HG03457 (cell line): Measurements from ENCODE around the gene PRPF4.
A peak's percentile ranks its signal among the peaks of the same experiment; 100 is the strongest.

Experiments
- ATAC-seq: cut with Tn5 transposase; IDR thresholded peaks from one replicate; pipeline ENCODE4 v1.9.1; 2021; ENCODE audit warnings: moderate number of reproducible peaks; ENCODE audit not compliant: unreplicated experiment

PRPF4 gene

DNA sequence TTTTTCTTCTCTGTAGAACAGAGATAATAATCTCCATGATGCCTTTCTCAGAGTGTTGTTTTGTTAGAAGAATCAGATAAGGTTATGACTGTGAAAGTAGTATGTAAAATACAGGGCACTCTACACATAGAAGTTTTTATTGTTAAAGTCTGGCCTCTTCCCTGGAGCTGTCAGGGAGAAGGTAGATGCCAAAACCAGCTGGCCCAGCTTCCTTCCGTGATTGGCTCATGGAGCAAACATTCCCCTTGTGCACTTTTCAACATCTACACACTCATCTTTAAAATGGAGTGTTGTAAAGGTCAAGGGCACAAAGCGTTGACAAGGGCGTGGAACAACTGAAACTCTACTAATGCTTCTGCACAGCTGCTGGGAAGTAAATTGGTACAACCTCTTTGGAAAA, 35.1 kb downstream of the PRPF4 start:
- ATAC-seq: no peak

DNA sequence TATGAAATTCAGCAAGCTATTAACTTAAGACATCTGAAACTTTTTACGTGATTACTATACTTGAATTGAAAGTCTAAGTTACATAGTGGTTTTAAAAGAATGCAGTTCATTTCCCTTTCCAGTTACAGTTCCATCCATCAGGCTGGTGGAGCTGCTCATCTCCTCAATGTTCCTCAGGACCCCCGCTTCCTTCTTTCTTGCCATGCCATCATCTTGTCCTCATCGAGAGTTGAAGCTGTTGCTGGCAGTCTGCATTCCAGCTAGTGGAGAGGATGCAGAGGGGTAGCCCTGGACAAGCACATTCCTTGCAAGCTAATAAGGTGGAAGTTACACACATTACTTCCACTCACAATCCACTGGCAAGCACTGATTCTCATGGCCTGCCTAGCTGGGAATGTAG, 36.5 kb downstream of the PRPF4 start:
- no peak for ATAC-seq

DNA sequence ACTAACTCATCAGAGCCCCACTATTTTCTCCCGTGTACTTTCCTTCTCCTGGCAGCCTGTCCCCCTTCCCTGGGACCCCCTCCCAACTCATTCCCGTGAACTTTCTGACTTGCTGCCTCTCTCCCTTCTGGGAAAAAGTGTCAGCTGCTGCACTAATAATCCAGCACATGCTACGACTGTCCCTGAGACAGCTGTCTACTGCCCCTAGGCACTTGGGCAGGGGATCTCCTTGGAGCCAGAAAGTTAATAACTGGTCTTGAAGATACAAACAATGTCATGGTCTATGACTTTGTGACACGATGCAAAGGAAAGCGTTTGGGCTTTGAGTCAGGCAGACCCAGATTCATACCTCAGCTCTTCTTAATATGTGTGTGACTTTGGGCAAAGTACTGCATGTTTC, 37.8 kb downstream of the PRPF4 start:
- ATAC-seq: no peak

DNA sequence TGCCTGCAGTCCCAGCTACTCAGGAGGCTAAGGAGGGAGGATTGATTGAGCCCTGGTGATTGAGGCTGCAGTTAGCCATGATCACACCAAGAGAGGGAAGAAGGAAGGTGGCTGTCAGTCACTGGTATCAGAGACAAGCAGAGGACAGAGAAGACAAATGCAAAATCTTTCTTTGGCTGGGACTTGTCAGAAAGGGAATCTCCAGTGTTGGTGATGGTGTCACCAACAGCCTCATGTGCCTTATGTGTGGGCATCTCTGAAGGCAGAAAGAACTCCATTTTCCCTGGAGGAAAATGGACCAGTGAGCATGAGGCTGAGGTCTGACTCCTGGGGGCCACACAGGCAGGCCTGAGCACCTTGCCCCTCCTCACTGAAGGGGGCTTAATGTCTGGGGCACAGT, 39.8 kb downstream of the PRPF4 start:
- ATAC-seq: no peak

DNA sequence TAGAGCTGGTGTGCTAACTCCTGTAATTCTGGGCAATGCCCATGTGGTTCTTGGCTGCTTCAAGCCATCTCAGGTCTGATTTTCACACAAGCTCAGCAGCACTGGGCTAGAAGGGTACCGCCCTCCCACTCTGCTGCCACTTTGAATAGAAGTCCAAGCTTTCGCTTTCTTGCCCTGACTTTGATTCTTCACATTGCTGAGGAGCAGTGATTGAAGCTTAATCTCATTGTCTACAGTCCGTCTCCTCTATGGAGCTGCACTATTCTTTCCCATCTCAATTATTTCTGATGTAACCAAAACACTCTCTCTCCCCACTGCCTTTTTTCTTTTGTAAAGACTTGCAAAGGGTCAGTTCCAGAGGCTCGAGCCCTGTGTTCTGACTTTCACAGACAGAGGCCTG, 40.6 kb downstream of the PRPF4 start:
- ATAC-seq: no peak

DNA sequence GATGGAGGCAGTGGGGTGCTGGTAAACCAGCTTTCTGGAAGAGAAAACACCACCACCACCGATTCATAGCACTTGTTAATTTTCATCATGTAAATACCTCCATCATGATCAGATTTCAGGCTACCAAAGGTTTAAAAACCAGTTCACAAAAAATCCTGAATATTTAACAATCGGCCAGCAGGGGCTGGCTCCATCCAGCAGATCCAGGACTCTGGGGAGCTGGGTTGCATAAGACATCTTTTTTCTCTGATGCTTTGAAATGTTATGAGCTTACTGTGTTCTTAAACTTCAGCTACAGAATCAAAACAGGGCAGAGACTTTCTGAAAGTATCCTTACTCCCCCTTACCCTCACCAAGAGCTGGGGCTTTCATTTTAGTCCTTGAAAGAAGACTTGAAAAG, 42.3 kb downstream of the PRPF4 start:
- no peak for ATAC-seq

DNA sequence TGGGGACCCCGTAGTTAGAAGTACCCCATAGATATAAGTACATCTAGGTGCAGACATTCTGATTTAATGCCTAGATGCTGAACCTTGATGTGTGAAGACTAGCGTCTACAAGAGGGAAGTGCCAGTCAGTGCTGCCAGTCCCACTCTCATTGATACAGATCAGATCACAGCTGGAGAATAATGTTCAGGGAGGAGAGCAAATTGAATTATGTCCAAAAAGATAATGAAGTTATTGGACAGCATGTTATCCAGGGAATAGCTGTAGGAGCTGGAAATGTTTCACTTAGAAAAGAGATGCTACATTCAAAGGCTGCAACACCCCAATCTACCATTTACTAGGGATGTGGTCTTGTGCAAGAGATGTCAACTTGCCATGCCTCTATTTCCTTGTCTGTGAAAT, 43.6 kb downstream of the PRPF4 start:
- ATAC-seq: no peak

DNA sequence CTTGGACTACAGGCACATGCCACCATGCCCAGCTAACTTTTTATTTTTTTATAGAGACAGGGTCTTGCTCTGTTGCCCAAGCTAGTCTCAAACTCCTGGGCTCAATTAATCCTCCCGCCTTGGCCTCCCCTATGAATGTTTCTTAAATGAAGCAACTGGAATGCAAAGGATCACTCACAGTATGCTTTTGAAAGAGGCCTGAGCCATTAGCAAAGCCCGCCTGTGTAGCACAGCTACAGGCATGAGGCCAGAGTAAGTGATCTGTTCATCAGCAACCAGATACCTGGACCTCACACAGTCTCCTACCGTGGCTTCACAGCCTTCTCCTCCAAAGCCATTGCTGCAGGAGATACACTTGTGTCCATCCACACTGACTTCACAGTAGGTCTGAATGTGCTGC, 44.6 kb downstream of the PRPF4 start:
- no peak for ATAC-seq

DNA sequence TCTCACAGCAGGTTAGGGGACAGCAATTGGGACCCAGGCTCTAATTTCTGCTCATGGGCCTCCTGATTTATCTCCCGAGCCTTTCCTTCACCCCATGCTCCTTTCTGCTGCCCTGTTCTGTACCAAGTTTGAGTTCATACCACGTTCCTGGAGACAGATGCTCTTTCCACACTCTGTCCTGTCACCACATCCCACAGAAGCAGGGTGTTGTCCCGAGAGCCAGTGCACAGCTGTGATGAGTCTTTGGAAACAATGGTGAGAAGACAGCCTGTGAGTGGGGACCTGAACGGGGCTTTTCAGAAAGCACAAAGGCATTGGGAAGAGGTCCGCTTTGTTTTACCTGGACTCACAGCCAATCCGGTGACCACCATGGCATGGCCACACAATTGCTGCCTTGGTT, 47.2 kb downstream of the PRPF4 start:
- no peak for ATAC-seq

DNA sequence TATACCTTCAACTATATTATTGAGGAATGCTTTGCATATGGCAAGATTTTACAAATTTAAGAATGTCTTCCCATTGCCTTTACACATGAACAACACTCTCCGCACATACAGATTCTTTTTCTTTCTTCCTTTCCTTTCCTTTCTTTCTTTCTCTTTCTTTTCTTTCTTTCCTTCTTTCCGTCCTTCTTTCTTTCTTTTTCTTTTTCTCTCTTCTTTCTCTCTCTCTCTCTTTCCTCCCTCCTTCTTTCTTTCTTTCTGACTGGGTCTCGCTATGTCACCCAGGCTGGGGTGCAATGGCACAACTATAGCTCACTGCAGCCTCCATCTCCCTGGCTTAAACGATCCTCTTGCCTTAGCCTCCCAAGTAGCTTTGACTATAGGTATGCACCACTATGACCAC, 50.8 kb downstream of the PRPF4 start:
- ATAC-seq: no peak

DNA sequence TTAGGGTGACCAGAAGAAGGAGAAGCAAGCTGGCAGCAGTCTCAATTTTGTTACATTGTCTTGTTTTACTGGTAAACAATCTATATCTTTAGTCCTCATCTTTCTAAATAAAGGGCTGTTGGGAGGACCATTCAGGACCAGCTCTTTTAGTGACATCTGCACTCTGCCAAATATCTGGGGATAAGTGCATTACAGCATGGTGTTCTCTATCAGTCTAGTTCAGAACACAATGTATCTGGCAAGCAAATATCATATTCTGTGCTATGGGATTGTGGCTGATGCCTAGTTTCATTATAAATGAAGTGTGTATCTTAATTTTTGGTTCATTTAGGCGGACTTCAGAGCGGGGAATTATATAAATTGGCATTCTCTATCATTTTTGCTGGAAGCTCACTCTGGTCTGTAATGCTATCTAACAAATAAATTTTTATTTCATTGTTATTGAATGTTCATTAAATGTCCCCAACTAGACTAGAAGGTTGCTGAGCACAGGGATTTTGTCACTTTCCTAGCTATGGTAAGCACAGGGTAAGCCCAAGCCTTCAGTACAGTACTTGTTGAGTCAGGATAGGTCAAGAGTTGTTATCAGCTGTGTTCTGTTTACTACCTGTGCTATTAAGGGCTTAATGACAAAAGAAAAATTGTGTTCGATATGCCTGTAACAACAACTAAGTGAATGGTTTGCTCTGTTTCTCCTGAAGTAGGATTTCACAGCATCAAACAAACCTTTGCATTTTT, 52.8 kb downstream of the PRPF4 start:
- ATAC-seq: no peak

DNA sequence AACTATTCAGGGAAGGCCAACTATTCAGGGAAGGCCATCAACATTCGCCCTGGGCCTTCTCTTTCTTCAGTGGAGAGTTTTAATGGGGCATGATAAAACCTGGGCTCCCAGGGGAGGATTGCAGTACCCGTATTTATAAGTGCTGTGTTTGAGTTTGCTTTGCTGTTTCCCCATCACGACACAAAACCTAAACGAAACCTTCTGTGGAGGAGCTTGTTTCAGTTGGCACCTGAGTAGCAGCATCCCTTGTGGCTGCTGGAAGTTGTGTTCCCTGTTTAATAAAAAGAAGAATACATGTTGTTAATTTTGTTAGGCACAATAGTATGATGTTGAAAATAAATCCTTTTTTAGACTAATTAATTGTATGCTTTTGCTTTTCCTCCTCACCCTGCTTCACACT, 56.3 kb downstream of the PRPF4 start:
- no peak for ATAC-seq

DNA sequence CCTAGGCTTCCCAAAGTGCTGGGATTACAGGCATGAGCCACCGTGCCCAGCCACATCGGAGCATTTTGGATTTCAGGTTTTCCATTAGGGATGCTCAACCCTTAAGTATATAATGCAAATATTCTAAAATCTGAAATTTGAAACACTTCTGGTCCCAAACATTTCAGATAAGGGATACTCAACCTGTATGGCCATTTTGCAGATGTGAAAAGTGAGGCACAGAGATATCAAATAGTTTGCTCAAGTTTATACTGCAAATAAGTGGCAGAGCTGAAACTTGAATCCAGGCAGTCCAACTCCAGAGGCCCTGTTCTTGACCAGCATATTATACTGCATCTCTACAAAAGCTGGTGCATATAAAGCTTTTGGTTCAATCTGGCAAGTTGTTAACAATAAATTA, 62.3 kb downstream of the PRPF4 start:
- no peak for ATAC-seq

DNA sequence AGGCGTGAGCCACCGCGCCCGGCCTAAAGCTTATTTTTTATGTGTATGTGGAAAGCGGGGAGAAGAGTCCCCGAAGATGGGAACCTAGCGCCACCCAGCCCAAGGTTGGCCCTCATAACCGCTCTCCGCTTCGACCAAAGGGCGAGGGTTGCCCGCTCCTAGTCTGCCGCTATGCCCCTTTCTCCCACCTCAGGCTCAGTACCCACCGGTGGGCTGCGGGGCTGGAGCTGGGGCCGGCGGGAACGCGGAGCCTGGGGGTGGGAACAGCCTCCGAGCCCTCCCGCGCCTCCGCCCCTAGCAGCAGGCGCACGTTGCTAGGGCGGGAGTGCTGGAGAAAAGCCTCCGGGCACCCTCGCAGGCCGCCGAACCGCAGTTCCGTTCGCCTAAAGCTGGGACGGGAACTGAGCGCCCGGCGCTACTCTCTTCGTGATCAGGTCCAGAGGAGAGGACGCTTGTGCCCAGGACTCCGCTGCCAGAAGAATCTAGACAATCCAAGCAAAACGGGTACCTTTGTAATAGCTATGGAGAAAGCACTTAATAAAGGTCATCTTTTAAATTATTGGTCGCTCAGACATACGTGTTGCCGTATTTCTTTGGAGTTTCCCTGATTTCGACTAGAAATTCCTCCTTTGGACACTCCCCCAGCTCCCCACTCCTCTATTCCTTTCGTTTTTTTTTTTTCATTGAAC, 64.7 kb downstream of the PRPF4 start, which contains the start of gene WDR31:
WDR31 (minus strand) TSS at position 265 of the 689 bp plus-strand sequence. CDS start 8,253 bp downstream, outside the sequence.
- peak; percentile 97 for ATAC-seq

DNA sequence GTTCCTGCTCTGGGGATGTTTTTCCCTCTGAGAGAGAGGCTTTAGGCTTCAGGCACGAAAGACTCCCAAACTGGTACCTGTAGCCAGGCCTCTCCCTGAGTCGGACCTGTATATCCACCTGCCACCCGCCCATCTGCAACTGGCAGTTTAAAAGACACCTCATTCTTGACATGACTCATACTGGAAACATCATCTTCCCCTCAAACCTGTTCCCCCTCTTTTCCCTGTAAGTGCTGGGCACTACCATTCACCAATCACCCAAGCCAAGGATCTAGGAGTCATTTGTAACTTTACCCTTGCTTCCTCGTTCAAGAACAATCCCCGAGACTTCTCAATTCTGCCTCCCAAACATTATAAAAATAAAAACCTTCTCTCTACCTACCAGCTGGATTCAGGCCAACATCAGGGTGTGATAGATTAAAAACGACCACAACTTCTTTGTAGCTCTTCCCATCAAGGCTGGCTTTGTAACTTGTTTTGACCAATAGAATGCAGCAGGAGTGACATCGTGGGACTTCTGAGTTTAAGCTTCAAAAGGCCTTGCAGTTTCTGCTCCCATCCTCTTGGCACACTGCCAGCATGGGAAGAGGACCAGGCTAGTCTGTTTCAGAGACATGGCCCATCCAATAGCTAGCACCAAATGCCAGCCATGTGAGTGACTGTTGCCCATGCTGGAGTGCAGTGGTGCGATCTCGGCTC, 66.4 kb downstream of the PRPF4 start:
- no peak for ATAC-seq
